Measurements from ENCODE around the gene KRT85.
A peak's percentile ranks its signal among the peaks of the same experiment; 100 is the strongest.
"Not testable (repeated sequence)": the region's sequence is repeated elsewhere in the genome, so short reads cannot be mapped to it uniquely, and the experiment has no call there.

KRT85 gene

DNA sequence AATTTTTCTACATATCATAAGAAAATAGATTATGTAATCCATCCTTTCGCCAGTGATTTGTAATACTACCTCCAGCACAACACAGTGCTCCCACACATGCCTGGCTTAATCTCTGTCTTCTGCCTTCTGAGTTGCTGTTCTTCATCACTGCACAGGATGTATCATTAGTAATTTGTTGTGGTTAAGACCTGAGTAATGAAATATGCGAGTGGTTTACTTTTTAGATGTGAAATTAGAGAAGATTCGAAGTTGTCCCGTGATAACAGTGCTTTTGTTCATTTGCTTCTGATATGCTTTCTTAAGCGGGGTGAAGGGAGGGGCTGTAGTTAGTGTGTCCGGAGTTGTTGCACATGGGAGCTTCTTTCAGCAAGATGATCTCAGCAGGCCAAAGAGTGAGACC is 18.1 kb downstream of the KRT85 start:
- DNase-seq (ENCODE audit: low read depth in 2 of 2): no peak

GRCh38 chr12:52347551-52348510 is 19.4 kb downstream of the KRT85 start:
- no peak for DNase-seq (ENCODE audit: low read depth in 2 of 2)

DNA sequence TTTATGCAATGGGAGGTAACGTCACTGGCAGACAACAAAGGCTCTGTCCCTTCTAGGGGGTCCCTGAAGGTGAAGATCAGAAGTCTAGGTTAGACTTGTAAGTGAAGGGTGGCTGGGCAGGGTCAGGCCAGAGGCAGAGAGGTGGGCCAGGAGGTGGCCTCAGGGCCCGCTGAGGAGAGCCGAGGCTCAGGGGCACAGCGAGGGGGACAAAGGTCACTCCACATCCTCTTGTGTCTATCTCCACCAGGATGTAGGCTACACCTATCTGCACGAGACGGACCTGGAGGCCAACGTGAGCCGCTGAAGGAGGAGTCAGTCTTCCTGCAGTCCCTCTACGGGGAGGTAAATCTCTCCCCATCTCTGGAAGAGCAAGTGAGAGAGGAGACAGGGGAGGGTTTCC is 20.3 kb downstream of the KRT85 start:
- DNase-seq (ENCODE audit: low read depth in 2 of 2): no peak

DNA sequence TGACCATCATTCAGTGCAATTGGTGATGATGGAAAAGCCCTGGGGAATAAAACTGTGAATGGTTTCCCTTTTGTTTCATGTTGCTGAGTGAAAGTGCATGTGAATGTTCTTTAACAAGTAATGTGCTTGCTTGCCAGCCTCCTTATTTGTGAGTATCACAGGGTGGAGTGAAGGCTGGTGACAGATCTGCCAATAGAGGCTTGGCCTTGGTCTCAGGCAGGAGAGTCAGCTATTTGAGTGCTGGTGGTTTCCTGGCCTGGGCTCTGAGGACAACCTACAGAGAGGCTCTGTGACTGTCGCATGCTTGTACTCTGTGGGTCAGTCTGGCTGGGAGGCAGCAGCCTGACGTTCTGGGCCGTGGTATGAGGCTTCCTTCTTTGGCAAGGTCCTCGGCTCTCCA is 20.7 kb downstream of the KRT85 start:
- DNase-seq (ENCODE audit: low read depth in 2 of 2): no peak

DNA sequence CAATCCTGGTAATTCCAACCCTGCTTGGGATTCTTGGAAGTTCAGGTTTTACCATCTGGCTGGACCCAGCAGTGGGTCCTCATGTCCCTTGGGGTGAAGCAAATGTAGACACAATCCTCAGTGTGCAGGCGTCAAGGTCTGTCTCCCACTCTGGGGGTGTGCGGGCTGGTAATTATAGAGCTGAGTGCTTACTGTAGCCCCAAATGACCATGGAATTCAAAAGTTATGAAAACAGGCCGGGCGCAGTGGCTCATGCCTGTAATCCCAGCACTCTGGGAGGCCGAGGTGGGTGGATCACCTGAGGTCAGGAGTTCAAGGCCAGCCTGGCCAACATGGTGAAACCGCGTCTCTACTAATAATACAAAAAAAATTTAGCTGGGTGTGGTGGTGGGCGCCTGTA is 22.2 kb downstream of the KRT85 start:
- not testable (repeated sequence) for DNase-seq (ENCODE audit: low read depth in 2 of 2)

GRCh38 chr12:52344111-52344510 is 23.2 kb downstream of the KRT85 start:
- no peak for DNase-seq (ENCODE audit: low read depth in 2 of 2)

GRCh38 chr12:52343550-52343949 is 23.7 kb downstream of the KRT85 start:
- DNase-seq (ENCODE audit: low read depth in 2 of 2): no peak

DNA sequence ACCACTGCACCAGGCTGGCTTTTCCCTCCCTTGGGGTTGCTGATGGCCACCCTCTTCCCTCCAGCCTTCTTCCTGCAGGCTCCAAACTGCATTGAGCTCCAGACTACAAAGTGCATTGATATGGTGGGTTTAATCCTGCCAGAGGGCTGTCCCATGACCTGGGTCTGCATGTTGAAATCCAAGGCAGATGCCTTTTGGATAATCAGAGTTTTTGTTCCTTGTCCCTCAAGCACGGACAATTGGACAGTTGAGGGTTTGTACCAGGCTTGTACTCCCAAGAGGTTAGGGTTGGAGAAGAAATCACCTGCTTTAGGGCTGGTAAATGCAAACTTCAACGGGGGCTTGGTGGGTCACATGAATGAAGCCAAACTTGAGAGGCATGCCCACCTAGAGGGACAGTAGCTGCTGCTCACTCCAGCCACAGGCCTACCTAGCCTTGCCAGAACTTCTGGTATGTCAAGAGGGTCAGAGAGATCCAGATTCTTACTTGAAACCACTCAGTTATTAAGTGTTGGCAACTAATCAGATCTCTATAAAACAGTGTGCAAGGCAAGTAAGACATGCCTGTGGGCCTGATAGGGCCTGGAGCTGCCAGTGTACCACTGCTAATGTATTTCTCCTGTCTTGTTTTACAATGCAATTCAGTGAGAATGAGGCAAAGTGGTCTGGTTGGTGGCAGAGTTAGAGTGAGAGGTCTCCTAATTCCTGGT is 24.3 kb downstream of the KRT85 start:
- no peak for DNase-seq (ENCODE audit: low read depth in 2 of 2)

DNA sequence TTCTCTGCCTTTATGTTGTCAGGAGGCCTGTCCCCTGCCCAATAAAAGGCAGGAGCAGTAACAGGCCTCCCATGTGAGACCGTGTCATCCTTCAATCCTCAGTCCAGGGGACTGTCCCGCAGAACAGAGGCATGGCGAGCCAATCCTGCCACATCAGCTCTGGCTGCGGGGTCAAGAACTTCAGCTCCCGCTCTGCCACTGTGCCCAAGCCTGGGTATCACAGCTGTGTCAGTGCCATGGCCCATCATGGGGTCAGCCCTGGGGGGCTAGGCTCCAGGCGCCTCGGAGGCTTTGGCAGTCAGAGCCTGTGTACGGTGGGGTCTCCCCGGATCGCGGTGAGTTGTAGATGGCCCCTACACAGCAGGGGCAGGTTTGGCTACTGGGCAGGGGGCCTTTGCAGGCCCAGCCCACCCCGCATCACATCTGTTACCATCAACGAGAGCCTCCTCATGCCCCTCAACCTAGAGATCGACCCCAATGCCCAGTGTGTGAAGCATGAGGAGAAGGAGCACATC is 26.2 kb downstream of the KRT85 start:
- DNase-seq (ENCODE audit: low read depth in 2 of 2): no peak

DNA sequence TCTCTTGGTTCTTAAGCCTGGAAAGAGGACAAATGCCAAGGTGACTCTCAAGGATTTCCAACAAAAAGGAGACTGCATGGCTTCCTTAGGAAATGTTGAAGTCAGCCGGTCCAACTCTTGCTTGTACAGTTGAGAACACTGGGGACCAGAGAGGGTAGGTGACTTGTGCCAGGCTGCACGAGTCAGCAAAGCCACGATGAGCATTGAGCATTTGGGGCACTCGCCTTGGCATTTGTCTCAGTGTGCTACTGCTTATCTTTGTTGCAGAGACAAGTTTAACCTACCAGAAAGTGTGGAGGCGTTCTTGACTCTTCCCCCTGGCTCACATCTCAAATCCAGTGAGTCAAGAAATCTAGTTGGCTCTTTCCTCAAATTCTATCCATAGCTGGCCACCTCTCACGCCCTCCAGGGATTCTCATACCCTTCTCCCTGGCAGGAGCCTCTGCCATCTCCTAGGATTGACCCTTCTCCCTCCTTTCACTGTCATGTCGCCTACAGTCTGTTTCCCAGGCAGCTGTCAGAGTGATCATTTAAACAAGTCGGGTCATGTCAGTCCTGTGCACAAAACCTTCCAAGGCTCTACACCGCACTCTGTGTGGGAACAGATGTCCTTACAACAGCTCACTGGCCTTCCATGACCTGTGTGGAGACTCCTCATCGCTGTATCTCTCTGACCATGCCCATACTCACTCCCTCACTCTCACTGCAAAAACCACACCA is 28.9 kb downstream of the KRT85 start:
- DNase-seq (ENCODE audit: low read depth in 2 of 2): no peak

- DNase-seq (ENCODE audit: low read depth in 2 of 2): no peak
Observed at GRCh38 chr12:52337054-52337453, 30.2 kb downstream of the KRT85 start.

GRCh38 chr12:52336641-52337040 is 30.6 kb downstream of the KRT85 start:
- no peak for DNase-seq (ENCODE audit: low read depth in 2 of 2)

GRCh38 chr12:52335598-52336262 is 31.6 kb downstream of the KRT85 start:
- no peak for DNase-seq (ENCODE audit: low read depth in 2 of 2)

- DNase-seq (ENCODE audit: low read depth in 2 of 2): no peak
Observed at GRCh38 chr12:52334185-52334584, 33.1 kb downstream of the KRT85 start.

DNA sequence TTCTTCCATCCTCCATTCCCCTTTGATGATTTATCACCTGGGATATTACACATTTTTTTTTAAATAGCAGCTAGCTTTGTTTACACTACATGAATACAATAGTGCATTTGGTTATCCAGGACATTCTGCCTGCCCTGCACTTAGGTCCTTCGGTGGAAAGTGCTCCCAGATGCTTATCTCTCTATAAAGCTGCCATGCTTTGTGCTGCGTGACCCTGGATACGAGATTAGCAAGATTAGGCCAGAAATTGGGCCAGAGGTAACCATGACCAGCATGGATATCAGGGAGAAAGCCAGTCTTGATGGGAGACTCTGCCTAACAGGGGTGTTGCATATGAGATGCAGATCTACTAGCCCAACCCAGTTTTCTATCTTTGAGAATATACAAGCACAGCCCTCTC is 34.0 kb downstream of the KRT85 start:
- DNase-seq (ENCODE audit: low read depth in 2 of 2): no peak

DNA sequence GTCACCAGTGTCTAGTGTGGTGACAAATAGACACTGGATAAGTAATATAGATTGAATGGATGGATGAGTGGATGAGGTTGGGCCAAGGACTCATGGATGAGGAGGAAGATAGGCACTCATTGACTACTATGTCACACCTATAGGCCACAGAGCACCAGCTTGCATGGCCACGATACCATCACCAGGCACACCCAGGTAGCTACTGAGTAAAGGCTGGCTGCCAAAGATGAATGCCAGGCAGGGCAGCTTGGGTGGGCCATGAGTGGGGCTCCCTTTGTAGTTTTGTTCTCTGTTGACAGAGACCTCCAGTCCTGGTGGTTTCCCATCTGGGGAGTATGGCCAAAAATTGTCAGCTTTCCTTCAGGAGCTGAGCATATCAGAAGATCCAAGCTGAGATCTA is 34.9 kb downstream of the KRT85 start:
- DNase-seq (ENCODE audit: low read depth in 2 of 2): no peak

DNA sequence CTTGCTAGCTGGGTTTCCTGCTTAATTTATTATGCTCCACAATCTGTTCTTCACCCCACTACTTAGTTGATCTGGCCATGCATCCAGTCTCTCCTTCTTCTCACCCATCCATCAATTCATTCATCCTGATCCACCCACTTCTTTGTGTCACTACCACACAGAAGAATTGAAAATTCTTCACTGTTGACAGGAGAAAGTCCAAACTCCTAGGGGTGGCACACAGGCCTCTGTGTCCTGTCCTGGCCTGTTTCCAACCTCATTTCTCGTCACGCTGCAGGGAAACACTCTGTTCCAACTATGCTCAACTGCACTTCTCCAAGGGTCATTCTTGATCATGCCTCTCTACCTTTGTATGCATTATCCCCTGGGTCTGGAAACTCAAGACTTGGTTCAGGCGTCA is 35.4 kb downstream of the KRT85 start:
- no peak for DNase-seq (ENCODE audit: low read depth in 2 of 2)

DNA sequence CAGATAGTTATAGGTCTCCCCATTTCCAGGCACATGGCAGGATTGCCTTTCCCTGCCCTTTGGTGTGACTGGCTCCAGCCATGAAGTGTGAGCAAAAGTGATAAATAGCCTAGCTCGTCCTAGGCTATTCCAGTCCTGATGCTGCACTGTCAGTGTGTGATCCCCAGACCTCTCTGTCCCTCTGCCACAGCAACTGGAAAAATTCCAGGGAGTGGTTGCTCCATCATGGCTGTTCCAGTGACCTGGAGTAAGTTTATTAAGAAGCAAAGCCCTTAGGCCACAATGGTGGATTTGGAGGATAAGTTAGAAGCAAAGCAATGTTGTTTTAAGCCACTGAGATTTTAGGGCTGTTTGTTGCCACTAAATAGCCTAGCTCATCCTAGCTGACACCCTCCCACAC is 36.2 kb downstream of the KRT85 start:
- DNase-seq (ENCODE audit: low read depth in 2 of 2): no peak

- DNase-seq (ENCODE audit: low read depth in 2 of 2): no peak
Observed at GRCh38 chr12:52327830-52328500, 39.3 kb downstream of the KRT85 start.

DNA sequence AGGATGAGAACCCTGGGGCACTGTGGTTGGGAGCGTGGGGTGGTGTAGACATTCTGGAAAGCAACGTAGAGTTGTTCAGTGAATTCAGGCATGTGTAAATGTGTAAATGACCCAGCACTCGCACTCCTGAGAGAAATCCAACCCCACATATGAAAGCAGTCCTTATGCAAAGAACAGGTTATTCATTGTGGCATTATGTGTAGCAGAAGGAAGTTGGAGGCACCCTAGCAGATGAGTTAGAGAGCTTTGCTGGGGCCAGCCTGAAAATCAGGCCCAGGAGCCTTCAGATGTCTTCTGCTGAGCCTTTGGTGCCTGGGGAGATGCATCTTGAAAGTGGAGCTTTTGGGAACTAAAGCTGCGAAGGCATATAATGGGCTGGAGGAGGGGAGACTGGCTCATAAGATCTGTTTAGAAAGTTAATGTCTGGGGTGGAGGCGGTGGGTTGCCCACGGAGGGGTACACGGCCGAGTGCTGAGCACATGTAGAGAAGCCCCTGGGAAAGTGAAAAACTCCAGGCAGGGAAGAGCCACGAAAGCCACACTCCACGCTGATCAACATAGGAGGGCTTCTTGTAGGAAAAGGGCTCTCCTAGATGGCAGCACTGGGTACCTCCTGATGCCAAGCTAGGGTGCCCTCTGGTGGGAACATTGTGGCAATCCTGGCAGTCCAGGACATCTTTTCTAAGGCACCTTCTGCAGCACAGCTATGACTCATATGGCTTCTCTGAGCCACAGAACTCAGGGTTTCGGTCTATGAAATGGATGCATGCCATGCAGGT is 40.0 kb downstream of the KRT85 start:
- peak; percentile 53 to 73 for DNase-seq (ENCODE audit: low read depth in 2 of 2)

- no peak for DNase-seq (ENCODE audit: low read depth in 2 of 2)
Observed at GRCh38 chr12:52324153-52324444, 43.2 kb downstream of the KRT85 start.

All from stimulated activated CD4-positive, alpha-beta T cell treated with anti-CD3 and anti-CD28 coated beads, Interleukin-4, amount 100 ng/mL, for 48 hours (primary cell).